Erythroblast (primary cell): ENCODE data around the gene FOXI1.

ENCODE experiments used
- DNase-seq, 2 experiments: peaks; one replicate each; lab custom pipeline; 2025; lab: John Stamatoyannopoulos, UW
- GATA1 ChIP-seq: IDR thresholded peaks from 2 replicates; pipeline ENCODE4 v1.6.1; 2011; ENCODE audit warnings: low read depth, mild to moderate bottlenecking, control low read depth, low read length, moderate library complexity
- POLR2A ChIP-seq: IDR thresholded peaks from 2 replicates; pipeline ENCODE4 v1.6.1; 2011; ENCODE audit warnings: mild to moderate bottlenecking, low read length

The FOXI1 gene

DNA sequence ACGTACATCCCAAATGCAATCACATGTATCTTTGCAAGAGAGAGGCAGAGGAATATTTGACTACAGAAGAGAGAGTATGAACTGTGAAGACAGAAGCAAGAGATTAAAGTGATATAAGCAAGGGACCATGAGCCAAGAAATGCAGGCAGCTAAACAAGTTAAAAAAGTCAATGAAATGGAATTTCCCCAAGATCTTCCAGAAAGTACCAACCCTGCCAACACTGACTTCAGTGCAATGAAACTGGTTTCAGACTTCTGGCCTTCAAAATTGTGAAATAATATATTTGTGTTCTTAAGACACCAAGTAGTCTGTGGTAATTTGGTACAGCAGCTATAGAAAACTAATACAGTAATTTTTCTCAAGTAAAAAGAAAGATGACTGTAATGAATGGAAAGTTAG lies 20.9 kb downstream of the FOXI1 start:
- DNase-seq = no peak

DNA sequence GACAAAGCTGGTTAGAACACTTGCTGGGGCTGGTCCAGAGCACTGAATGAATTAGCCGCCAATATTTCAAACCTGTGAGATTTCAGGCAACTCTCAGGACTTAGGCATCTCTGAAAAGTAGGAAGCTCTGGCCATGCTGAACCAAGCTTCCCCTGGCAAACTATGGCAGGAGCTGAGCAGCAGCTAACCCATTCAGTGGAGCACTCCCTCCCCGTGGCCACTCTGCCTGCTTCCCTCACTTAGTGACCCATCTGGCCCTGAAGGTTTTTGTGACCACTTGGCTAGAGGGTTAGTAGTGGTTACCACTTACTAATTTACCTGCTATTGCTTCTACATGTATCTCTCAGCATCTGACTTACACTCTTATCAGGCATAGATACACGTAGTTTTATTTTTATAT lies 25.5 kb downstream of the FOXI1 start:
- TF ChIP-seq POLR2A = no peak
- no peak for TF ChIP-seq GATA1
- DNase-seq = no peak

More for the DNA sequence above, 20.9 kb downstream of the FOXI1 start:
- TF ChIP-seq POLR2A = no peak
- no peak for TF ChIP-seq GATA1

DNA sequence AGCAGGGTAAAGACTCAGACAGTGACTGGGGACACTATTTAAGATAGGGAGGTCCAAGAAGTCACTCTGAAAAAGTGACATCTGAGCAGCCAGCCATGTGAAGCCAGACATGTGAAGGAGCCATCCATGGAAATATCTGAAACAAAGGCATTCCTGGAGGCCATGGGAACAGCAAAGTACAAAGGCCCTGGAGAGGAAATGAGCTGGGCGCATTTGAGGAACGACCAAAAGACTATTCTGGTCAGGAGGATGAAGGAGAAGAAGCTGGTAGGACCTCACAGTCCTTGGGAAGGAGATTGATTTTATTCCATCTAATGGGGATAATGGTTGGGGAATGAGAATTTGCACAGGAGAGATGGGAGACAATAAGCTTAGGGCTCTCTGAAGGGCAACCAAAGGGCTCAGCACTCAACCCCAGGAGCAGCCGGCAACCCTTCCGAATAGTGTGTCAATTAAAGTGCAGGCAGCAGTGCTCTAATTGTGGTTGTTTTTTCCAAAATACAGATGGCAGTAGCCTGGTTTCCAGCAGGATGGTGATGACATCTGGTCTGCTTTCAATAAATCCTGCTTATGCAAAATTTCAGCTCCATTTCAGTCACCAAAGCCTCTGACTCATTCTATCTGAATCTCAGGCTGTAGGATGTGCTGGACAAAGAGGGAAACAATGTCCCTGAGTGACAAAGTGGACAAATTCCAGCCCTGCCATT lies 26.7 kb downstream of the FOXI1 start:
- TF ChIP-seq GATA1 (no peak), POLR2A (no peak)
- no peak for DNase-seq

DNA sequence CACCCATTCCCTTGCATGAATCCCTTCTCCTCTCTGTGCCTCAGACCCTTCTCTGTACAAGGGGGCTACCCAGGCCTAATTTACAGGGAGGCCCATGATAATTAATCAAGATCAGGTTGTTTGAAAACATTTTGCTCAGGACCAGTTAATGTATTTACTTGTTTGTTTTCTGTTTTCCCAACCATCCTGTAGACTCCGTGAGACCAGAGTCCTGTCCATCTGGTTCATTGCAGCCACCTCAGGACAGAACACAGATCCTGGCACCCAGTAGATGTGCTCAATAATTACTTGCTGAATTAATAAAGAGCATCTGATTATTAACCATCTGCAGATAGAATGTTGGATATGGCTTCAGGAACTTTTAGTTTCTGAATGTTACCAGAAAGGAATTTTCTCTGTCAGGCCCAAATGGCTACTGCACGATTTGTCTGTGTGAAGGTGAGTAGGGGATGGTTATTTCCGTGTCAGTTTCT lies 27.3 kb downstream of the FOXI1 start:
- no peak for TF ChIP-seq POLR2A
- no peak for TF ChIP-seq GATA1
- DNase-seq = no peak

DNA sequence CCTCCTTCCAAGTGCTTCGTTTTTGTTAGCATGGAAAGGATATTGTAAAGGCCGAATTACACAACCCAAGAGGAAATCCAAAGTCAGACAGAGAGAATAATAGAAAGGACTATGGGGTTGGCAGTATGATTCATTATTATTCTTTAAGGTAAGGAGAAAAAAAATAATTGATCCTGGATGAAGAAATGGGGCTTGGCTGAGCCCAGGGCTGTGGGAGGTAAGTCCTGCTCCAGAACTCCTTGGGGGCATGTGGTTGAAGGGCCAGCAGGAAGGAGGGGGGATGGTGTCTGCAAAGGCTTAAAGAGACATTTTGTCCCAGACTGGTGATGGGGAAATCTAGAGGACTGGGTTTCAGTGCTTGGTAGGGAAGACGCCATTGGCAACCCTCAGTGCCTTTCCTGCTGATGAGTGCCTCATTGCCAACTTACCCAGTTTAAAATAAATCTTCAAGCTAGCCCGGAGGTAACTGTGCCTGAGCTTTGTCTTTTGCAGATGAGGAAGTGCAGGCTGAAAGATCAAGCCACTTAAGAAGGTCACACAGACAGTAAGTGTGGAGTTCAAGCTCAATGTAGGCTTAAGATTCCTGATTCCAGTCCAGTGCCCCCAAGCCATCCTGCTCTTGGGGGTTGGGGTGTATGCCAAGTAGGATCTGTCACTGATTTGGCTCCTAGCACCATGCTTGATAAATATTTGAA lies 30.2 kb downstream of the FOXI1 start:
- TF ChIP-seq POLR2A = no peak
- TF ChIP-seq GATA1 = no peak
- DNase-seq = no peak

DNA sequence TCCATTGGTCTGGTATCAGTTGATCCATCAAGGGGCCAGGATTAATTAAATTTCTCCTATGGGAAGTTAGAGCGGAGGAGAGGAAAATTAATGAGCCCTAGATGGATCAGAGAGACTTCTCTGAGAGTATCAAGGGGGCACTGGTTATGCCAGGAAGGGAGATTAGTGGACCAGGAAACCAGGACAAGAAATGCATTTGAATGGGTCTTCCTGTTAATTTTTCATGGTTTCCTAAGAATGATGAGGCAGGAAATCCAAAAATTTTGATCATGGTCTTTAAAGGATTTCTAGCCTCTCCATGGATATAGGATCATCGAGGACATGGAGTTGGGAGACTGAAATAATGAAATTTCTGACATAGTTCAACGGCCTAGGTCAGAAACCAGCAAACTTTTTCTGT lies 30.8 kb downstream of the FOXI1 start:
- no peak for DNase-seq
- no peak for TF ChIP-seq POLR2A
- TF ChIP-seq GATA1 = no peak

DNA sequence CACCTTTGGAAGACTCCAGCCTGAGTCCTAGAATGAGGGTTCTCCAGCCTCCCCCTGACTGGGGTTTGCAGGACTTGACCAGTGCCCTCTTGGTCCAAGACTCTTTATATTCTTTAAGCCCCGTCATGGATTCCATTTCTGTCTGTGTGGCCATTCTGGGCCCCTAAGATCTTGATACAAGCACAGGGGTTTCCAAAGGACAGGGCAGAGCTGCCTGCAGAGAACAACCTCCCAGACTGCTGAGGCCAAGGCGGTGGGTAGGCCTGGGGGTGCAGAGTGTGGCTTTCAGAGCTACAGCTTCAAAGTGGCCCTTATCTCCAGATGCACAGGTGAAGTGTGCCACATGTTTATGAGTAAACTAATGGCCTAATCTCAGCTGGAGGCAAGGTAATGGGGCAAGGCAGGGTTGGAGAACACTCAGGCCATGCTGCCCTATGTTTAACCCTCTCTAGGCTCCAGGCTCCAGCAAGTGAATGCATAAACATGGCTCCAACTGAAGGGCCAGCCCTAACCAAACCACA lies 32.1 kb downstream of the FOXI1 start:
- TF ChIP-seq GATA1 (no peak), POLR2A (no peak)
- DNase-seq = no peak

DNA sequence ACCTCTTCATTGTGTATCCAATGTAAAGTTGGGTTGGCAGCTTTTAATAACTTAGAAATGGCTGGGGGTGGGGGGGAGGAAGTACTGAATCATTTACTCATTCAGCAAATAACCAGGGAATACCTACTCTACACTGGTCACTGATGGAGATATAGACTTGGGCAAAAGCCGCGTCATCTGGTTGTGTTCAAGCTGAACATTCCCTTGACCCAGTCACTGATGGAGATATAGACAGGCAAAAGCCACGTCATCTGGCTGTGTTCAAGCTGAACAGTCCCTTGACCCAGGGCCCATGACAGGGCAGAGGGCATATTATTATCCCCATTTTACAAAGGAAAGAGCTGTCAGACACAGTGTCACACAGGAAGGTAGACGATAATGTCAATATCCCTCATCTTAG lies 32.6 kb downstream of the FOXI1 start:
- DNase-seq = no peak
- TF ChIP-seq GATA1 (no peak), POLR2A (no peak)

DNA sequence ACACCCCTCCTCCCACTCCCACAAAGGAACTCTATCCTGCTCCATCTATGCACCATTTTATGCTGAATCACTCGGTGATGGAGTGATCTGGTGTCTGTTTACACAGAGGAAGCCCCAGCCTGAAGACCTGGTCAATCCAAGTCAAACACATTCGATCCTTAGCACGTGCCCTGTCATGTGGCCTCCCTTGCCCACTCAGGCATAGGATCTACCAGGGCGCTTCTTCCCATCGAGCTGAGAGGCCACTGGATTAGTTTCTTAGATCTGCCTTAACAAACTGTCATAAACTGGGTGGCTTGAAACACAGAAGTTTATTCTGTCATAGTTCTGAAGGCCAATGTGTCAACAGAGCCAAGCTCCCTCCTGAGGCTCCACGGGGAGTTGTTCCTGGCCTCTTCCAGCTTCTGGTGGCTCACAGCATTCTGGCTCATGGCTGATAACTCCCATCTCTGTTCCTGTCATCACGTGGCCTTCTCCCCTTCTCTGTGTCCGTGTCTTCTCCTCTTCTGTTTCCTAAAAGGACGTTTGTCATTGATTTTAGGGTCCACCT lies 34.2 kb downstream of the FOXI1 start:
- peak in 1 of 2 experiments; percentile 8 for DNase-seq
- TF ChIP-seq GATA1 (no peak), POLR2A (no peak)

DNA sequence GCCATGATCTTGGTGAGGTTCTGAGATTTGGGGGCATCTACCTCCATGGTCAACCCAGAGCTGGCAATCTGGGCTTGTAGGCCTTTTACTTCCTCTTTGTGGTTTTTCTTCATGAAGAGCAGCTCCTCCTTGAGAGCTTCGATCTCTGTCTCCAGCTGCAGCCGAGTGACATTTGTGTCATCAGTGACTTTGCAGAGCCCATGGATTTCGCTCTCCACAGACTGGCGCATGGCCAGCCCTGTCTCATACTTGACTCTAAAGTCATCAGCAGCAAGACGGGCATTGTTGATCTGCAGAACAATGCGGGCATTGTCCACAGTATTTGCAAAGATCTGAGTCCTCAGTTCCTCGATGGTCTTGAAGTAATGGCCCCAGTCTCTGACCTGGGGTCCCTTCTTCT lies 35.5 kb downstream of the FOXI1 start:
- DNase-seq = peak in 1 of 2 experiments; percentile 14

DNA sequence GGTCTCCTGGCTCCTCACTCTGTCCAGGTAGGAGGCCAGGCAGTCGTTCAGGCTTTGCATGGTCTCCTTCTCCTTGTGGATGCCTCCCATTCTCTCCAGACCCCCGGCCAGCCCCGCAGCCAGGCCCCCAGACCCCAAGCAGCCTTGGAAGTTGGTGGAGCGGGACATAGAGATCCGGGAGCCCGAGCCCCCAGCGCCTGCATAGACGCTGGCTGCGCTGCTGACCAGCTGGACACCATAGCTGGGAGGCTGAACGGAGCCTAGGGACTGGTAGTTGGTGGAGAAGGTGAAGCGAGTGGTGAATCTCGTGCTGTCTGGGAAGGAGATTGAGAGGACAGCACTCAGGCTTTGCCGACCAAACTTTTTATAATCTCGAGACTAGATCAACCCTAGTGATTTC lies 35.9 kb downstream of the FOXI1 start:
- TF ChIP-seq POLR2A (no peak), GATA1 (no peak)

DNA sequence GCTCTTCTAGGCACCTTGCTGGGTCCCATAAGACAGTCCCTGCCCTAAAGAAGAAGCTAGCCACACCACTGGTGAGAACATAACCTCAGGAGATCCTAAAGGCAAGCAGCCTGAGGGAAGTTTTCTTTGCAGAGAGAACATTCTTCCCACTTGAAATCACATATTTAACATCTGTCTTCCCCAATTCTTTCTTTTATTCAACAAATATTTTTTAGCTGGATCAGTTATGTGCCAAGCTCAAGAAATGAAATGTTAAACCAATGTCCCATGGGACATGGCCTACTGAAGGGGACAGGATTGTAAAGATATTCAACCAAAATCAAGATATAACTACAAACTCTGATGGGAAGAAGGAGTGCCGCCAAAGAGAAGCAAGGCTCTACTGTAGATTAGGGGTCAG lies 36.5 kb downstream of the FOXI1 start:
- no peak for TF ChIP-seq POLR2A
- DNase-seq = no peak

More for the DNA sequence above, 35.9 kb downstream of the FOXI1 start:
- DNase-seq = no peak

DNA sequence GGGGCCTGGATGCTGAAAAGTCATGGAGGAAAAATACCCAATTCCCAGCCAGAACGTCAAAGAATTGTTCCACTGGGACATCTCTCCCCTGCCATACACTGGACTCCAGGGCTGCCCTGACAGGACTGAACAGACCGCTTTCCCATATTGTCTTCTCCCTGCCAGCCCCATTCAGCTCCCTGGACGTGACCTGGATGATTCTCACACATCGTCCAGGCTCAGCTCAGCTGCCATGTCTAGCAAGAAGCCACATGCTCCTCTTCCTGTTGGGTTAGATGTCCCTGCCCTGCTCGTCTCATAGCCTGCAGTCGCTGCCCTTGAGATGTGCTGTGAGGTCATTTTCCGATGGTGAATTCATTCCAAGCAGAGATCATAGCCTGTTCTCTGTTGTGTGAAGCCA lies 37.4 kb downstream of the FOXI1 start:
- TF ChIP-seq POLR2A (no peak), GATA1 (no peak)

DNA sequence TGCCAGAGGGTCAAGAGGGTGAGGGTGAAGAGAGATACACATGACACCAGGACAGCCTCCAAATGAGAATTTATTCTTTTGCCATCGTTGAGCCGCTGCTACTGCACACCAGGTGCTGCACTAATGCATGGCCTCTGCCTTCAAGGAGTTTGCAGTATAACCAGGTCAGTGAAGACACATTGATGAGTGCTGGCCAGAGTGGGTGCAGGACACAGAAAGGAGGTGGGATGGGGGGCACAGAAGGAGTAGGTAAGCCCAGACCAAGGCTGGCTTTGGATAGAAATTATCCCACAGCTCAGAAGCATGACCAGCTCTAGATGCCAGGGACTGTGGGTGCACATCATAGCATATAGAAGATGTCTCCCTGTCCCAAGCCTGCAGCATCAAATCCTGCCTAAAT lies 38.0 kb downstream of the FOXI1 start:
- no peak for TF ChIP-seq POLR2A
- no peak for TF ChIP-seq GATA1
- DNase-seq = no peak

More for the DNA sequence above, 37.4 kb downstream of the FOXI1 start:
- no peak for DNase-seq
